Measurements from ENCODE around the gene EXO1. TPM values are rescaled to one million over a fixed set of nuclear protein-coding genes. Genes with fewer than 3 reads are reported as not detected.

Gene EXO1
- total RNA-seq, 6 donors from 2014 or later, result 0.59 to 4.3 (median 1.8) TPM; not detected in 1

DNA sequence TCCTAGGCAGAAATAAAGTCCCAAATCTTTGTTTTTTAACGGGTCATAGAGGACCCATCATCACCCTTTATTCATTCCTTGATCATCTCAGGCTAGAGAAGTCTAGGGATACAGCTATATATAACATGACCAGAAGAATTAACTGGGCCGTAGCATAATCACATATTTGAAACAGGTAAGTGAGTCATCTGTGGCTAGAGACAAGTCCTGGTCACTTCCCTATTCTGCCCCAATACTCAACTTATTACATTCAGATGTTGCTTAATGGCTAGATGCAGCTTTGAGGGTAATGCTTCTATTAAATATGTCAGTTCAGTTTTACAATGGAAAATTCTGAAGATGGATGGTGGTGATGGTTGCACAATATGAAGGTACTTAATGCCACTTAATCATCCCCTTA, 47.0 kb downstream of the EXO1 start:
- no peaks in the 10 kb centered on the region for H3K27me3 ChIP-seq
- WGBS, 2 donors, result 73 to 75% methylated on average over 2 of the region's 2 CpGs
- no peak overlapping the region for H3K27ac ChIP-seq
- no peaks in the 10 kb centered on the region for H3K36me3 ChIP-seq
- ATAC-seq (ENCODE audit: low FRiP score in 2 of 2), result no peak
- TF ChIP-seq EP300 (IDR thresholded peaks at IDR 0.05), result no peak
- no peak for TF ChIP-seq POLR2A (IDR thresholded peaks at IDR 0.05)
- TF ChIP-seq, protein P1, sequence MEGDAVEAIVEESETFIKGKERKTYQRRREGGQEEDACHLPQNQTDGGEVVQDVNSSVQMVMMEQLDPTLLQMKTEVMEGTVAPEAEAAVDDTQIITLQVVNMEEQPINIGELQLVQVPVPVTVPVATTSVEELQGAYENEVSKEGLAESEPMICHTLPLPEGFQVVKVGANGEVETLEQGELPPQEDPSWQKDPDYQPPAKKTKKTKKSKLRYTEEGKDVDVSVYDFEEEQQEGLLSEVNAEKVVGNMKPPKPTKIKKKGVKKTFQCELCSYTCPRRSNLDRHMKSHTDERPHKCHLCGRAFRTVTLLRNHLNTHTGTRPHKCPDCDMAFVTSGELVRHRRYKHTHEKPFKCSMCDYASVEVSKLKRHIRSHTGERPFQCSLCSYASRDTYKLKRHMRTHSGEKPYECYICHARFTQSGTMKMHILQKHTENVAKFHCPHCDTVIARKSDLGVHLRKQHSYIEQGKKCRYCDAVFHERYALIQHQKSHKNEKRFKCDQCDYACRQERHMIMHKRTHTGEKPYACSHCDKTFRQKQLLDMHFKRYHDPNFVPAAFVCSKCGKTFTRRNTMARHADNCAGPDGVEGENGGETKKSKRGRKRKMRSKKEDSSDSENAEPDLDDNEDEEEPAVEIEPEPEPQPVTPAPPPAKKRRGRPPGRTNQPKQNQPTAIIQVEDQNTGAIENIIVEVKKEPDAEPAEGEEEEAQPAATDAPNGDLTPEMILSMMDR (IDR thresholded peaks at IDR 0.05), result no peak
- no peak for TF ChIP-seq POLR2AphosphoS5 (IDR thresholded peaks at IDR 0.05)
- H3K9me3 ChIP-seq, result no peaks in the 10 kb centered on the region
- no peak for DNase-seq
- H3K4me3 ChIP-seq, result no peak overlapping the region
- no peaks in the 10 kb centered on the region for H3K4me1 ChIP-seq

- no peaks in the 10 kb centered on the region for H3K27me3 ChIP-seq
- TF ChIP-seq POLR2AphosphoS5 (IDR thresholded peaks at IDR 0.05) (no peak), EP300 (IDR thresholded peaks at IDR 0.05) (no peak), POLR2A (IDR thresholded peaks at IDR 0.05) (no peak)
- TF ChIP-seq, protein P1 (IDR thresholded peaks at IDR 0.05), result no peak
- no peaks in the 10 kb centered on the region for H3K36me3 ChIP-seq
- DNase-seq (no peak), ATAC-seq (ENCODE audit: low FRiP score in 2 of 2) (no peak)
- H3K4me1 ChIP-seq, result no peaks in the 10 kb centered on the region
- no peaks in the 10 kb centered on the region for H3K9me3 ChIP-seq
- H3K27ac ChIP-seq, result no peak overlapping the region
- no peak overlapping the region for H3K4me3 ChIP-seq
Measured at GRCh38 chr1:241896670-241896962, 48.6 kb downstream of the EXO1 start.

GRCh38 chr1:241899210-241899609, 51.2 kb downstream of the EXO1 start:
- WGBS, 2 donors, result 76 to 77% methylated on average over 5 of the region's 5 CpGs
- TF ChIP-seq EP300 (IDR thresholded peaks at IDR 0.05) (no peak), POLR2AphosphoS5 (IDR thresholded peaks at IDR 0.05) (no peak), POLR2A (IDR thresholded peaks at IDR 0.05) (no peak)
- TF ChIP-seq, protein P1 (IDR thresholded peaks at IDR 0.05), result no peak
- Histone ChIP-seq H3K27ac (no peak overlapping the region), H3K4me1 (no peaks in the 10 kb centered on the region), H3K9me3 (no peaks in the 10 kb centered on the region), H3K27me3 (no peaks in the 10 kb centered on the region), H3K4me3 (no peak overlapping the region), H3K36me3 (no peaks in the 10 kb centered on the region)
- peak in 1 of 2 donors; percentile 42 for ATAC-seq (ENCODE audit: low FRiP score in 2 of 2)
- DNase-seq, result no peak

GRCh38 chr1:241900381-241900780, 52.4 kb downstream of the EXO1 start:
- TF ChIP-seq EP300 (IDR thresholded peaks at IDR 0.05) (no peak), POLR2A (IDR thresholded peaks at IDR 0.05) (no peak), POLR2AphosphoS5 (IDR thresholded peaks at IDR 0.05) (no peak)
- TF ChIP-seq, protein P1 (IDR thresholded peaks at IDR 0.05), result no peak
- DNase-seq, result no peak
- ATAC-seq (ENCODE audit: low FRiP score in 2 of 2), result no peak
- H3K4me3 ChIP-seq, result no peak overlapping the region
- H3K4me1 ChIP-seq, result no peaks in the 10 kb centered on the region
- H3K27me3 ChIP-seq, result no peaks in the 10 kb centered on the region
- no peak overlapping the region for H3K27ac ChIP-seq
- H3K36me3 ChIP-seq, result no peaks in the 10 kb centered on the region
- H3K9me3 ChIP-seq, result no peaks in the 10 kb centered on the region

DNA sequence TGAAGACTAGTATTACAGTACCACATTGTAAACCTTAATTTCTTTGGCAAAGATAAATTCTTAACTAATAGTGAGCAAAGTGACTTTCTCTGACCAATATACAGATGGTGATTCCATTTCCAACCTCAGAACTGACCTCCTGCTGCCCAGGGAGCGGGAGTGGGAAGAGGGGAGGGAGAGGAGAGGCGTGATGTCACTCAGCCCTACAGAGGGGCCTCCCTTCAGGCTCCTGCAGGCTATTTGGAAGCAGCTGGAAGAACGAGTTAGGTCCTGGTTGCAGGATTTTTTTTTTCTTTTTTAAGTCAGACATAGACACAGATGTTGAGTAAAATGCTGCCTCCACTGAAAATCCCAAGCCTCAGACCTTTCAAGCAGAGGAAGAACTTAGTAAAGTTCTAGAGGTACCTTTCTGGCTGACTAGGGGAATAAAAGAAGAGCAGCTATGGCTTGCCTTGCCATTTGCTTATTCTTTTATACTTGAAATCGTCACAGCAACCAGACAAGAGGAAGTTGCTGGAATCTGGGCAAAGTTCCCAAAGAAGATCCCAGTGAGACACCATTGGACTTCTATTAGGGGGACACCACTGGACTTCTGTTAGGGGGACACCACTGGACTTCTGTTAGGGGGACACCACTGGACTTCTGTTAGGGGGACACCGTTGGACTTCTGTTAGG, 54.5 kb downstream of the EXO1 start:
- Histone ChIP-seq H3K4me1 (no peaks in the 10 kb centered on the region), H3K27me3 (no peaks in the 10 kb centered on the region), H3K27ac (no peak overlapping the region), H3K4me3 (no peak overlapping the region), H3K36me3 (no peaks in the 10 kb centered on the region), H3K9me3 (no peaks in the 10 kb centered on the region)
- ATAC-seq (ENCODE audit: low FRiP score in 2 of 2), result no peak
- no peak for DNase-seq
- TF ChIP-seq POLR2A (IDR thresholded peaks at IDR 0.05) (no peak), EP300 (IDR thresholded peaks at IDR 0.05) (no peak), POLR2AphosphoS5 (IDR thresholded peaks at IDR 0.05) (no peak)
- TF ChIP-seq, protein P1 (IDR thresholded peaks at IDR 0.05), result no peak
- WGBS, 2 donors, result 52 to 68% methylated on average over 5 of the region's 5 CpGs

Data from upper lobe of left lung (tissue), 6 donors.